SU-DHL-6 (cell line): ENCODE results near the gene IQGAP1.

ENCODE experiments used
- H2AFZ ChIP-seq: fragments of 200-600 bp; sonication (generic); 2 replicates; pipeline ENCODE4 v1.6.1; 2014; ENCODE audit warnings: low read depth, mild to moderate bottlenecking, moderate library complexity, mixed read lengths, antibody characterized with exemption, low read length; ENCODE audit not compliant: severe bottlenecking
- H3F3A ChIP-seq: fragments of 200-600 bp; shearing (Covaris generic); 2 replicates; pipeline ENCODE4 v1.6.0; 2016; ENCODE audit warnings: antibody characterized with exemption, mild to moderate bottlenecking; ENCODE audit not compliant: insufficient read depth
- H3K27ac ChIP-seq: fragments of 200-600 bp; sonication (generic); 2 replicates; pipeline ENCODE4 v1.5.1; 2016; ENCODE audit warnings: low read depth, mild to moderate bottlenecking, low read length, moderate library complexity, mixed read lengths
- H3K27me3 ChIP-seq: fragments of 200-600 bp; sonication (generic), shearing (Covaris generic); 2 replicates; pipeline ENCODE4 v1.6.0; 2014; ENCODE audit warnings: mild to moderate bottlenecking, low read length
- H3K36me3 ChIP-seq: fragments of 200-600 bp; sonication (generic); 2 replicates; pipeline ENCODE4 v1.6.1; 2014; ENCODE audit warnings: mild to moderate bottlenecking, low read length, mixed read lengths
- H3K4me2 ChIP-seq: fragments of 300-600, 200-600 bp; shearing (Covaris generic), sonication (generic); 2 replicates; pipeline ENCODE4 v1.6.0; 2014; ENCODE audit warnings: low read length, low read depth, mild to moderate bottlenecking; ENCODE audit not compliant: poor library complexity, severe bottlenecking
- H3K4me3 ChIP-seq: fragments of 200-600 bp; sonication (generic); 2 replicates; pipeline ENCODE4 v1.5.1; 2014; ENCODE audit warnings: antibody characterized with exemption, low read length, mild to moderate bottlenecking, mixed read lengths; ENCODE audit not compliant: insufficient read depth, poor library complexity, severe bottlenecking
- H3K79me2 ChIP-seq: fragments of 200-600 bp; sonication (generic); 2 replicates; pipeline ENCODE4 v1.6.1; 2014; ENCODE audit warnings: mild to moderate bottlenecking, low read length, moderate library complexity; ENCODE audit not compliant: insufficient read depth
- H3K9ac ChIP-seq: fragments of 200-600 bp; sonication (generic); 2 replicates; pipeline ENCODE4 v1.7.0; 2014; ENCODE audit warnings: mild to moderate bottlenecking, low read length
- H3K9me2 ChIP-seq: fragments of 200-600 bp; sonication (generic); replicated peaks from 2 replicates; pipeline ENCODE4 v1.6.1; 2014; ENCODE audit warnings: low read length; ENCODE audit not compliant: insufficient read depth
- H3K9me3 ChIP-seq: fragments of 200-600 bp; sonication (generic); 2 replicates; pipeline ENCODE4 v1.6.1; 2014; ENCODE audit warnings: low read length, mixed read lengths; ENCODE audit not compliant: insufficient read depth
- H4K20me1 ChIP-seq: fragments of 200-600 bp; sonication (generic); 2 replicates; pipeline ENCODE4 v1.6.1; 2014; ENCODE audit warnings: low read depth, mild to moderate bottlenecking, antibody characterized with exemption, low read length, moderate library complexity, mixed read lengths
- CTCF ChIP-seq: fragments of 200-600 bp; sonication (generic); IDR thresholded peaks from one replicate; pipeline ENCODE4 v1.5.1; 2017; ENCODE audit warnings: antibody characterized with exemption, mild to moderate bottlenecking, low read length, moderate library complexity; ENCODE audit not compliant: insufficient read depth, poor library complexity, severe bottlenecking
- EZH2phosphoT487 ChIP-seq: fragments of 200-600 bp; sonication (generic), shearing (Covaris generic); conservative IDR thresholded peaks from 2 replicates; pipeline ENCODE4 v1.6.1; 2018; ENCODE audit warnings: mild to moderate bottlenecking, antibody characterized with exemption, low read length, moderate library complexity, mixed read lengths

The IQGAP1 gene

GRCh38 chr15:90402767-90403166 is 14.7 kb downstream of the IQGAP1 start:
- peaks cover 27% of the 10 kb centered on the region for H4K20me1 ChIP-seq
- no peaks in the 10 kb centered on the region for H3K36me3 ChIP-seq
- no peaks in the 10 kb centered on the region for H3K9me3 ChIP-seq
- H2AFZ ChIP-seq: no peak overlapping the region
- no peaks in the 10 kb centered on the region for H3K27me3 ChIP-seq
- H3K9ac ChIP-seq: no peak overlapping the region
- no peak overlapping the region for H3K4me3 ChIP-seq
- H3F3A ChIP-seq: peaks cover 17% of the 10 kb centered on the region; the same call in 1 of the 2 replicates
- no peak for TF ChIP-seq CTCF
- TF ChIP-seq EZH2phosphoT487: no peak
- H3K4me2 ChIP-seq: no peak overlapping the region
- no peaks in the 10 kb centered on the region for H3K9me2 ChIP-seq
- H3K79me2 ChIP-seq: peaks cover 99% of the 10 kb centered on the region
- no peak overlapping the region for H3K27ac ChIP-seq

GRCh38 chr15:90405055-90405607 is 17.1 kb downstream of the IQGAP1 start:
- no peak overlapping the region for H3K27ac ChIP-seq
- peaks cover 95% of the 10 kb centered on the region for H3K79me2 ChIP-seq
- H3K4me2 ChIP-seq: no peak overlapping the region
- H3K4me3 ChIP-seq: no peak overlapping the region
- H3K27me3 ChIP-seq: no peaks in the 10 kb centered on the region
- no peaks in the 10 kb centered on the region for H3K9me2 ChIP-seq
- TF ChIP-seq EZH2phosphoT487 (no peak), CTCF (no peak)
- H3K9me3 ChIP-seq: no peaks in the 10 kb centered on the region
- 0 out of 2 replicates have a peak, but pooled peaks cover 4% of the 10 kb centered on the region for H3K36me3 ChIP-seq
- peaks cover 27% of the 10 kb centered on the region for H4K20me1 ChIP-seq
- no peak overlapping the region for H2AFZ ChIP-seq
- H3F3A ChIP-seq: peaks cover 6% of the 10 kb centered on the region; the same call in 1 of the 2 replicates
- H3K9ac ChIP-seq: no peak overlapping the region

- H4K20me1 ChIP-seq: peaks cover 18% of the 10 kb centered on the region
- no peak overlapping the region for H2AFZ ChIP-seq
- H3K27me3 ChIP-seq: no peaks in the 10 kb centered on the region
- no peak overlapping the region for H3K4me3 ChIP-seq
- H3K9me3 ChIP-seq: no peaks in the 10 kb centered on the region
- H3F3A ChIP-seq: no peaks in the 10 kb centered on the region; the same call in 1 of the 2 replicates
- H3K9ac ChIP-seq: no peak overlapping the region
- 0 out of 2 replicates have a peak, but pooled peaks cover 4% of the 10 kb centered on the region for H3K36me3 ChIP-seq
- TF ChIP-seq CTCF: no peak
- no peak for TF ChIP-seq EZH2phosphoT487
- no peak overlapping the region for H3K27ac ChIP-seq
- H3K79me2 ChIP-seq: peaks cover 89% of the 10 kb centered on the region
- no peaks in the 10 kb centered on the region for H3K9me2 ChIP-seq
- H3K4me2 ChIP-seq: no peak overlapping the region
Measured at GRCh38 chr15:90407336-90407735, 19.3 kb downstream of the IQGAP1 start.
